Thyroid gland (tissue), 4 donors: ENCODE results near the gene L3MBTL4. TPM values are rescaled to one million over a fixed set of nuclear protein-coding genes. Genes with fewer than 3 reads are reported as not detected.

ENCODE experiments used
- DNase-seq, 2 donors: peaks; one replicate each; pipeline ENCODE4 v3.0.0-alpha.2; 2019
- H3K27ac ChIP-seq, 3 donors: fragments of 200-600 bp; sonication (generic); 1 replicate in 2 of 3; 2 replicates in 1 of 3; pipeline ENCODE4 v1.5.1; 2016 to 2019; ENCODE audit warnings: mild to moderate bottlenecking in 1 of 3, moderate library complexity in 1 of 3
- H3K27me3 ChIP-seq: fragments of 200-600 bp; sonication (generic); one replicate; pipeline ENCODE4 v1.5.1; 2019
- H3K36me3 ChIP-seq, 2 donors: fragments of 200-600 bp; sonication (generic); one replicate each; pipeline ENCODE4 v1.5.1; 2016 to 2019
- H3K4me1 ChIP-seq, 2 donors: fragments of 200-600 bp; sonication (generic); one replicate each; pipeline ENCODE4 v1.5.1; 2017 to 2019
- H3K4me3 ChIP-seq, 3 donors: fragments of 200-600 bp; sonication (generic); replicated peaks in 1 of 3; 1 replicate in 2 of 3; 2 replicates in 1 of 3; pipeline ENCODE4 v1.5.1; 2016; ENCODE audit warnings: mild to moderate bottlenecking in 1 of 3
- H3K9me3 ChIP-seq: fragments of 200-600 bp; sonication (generic); one replicate; pipeline ENCODE4 v1.5.1; 2017
- CTCF ChIP-seq, 6 experiments: fragments of 200-600 bp in 3 of 6; fragments of 450-650 bp in 3 of 6; sonication (generic) in 3 of 6; IDR thresholded peaks; one replicate each; pipeline ENCODE4 v1.5.1; 2016 to 2019; ENCODE audit warnings: antibody characterized with exemption in 6 of 6, mild to moderate bottlenecking in 2 of 6, inconsistent platforms in 1 of 6, moderate library complexity in 1 of 6
- POLR2A ChIP-seq, 2 donors: fragments of 450-650 bp; IDR thresholded peaks; one replicate each; pipeline ENCODE4 v1.6.1; 2017; ENCODE audit warnings: antibody characterized with exemption in 2 of 2, mild to moderate bottlenecking in 2 of 2, moderate library complexity in 1 of 2
- WGBS, 2 donors: methylation state at CpG; one replicate each; pipeline ENCODE4 v1.1.5; 2017; 5-methylcytosine and 5-hydroxymethylcytosine counted together
- intact Hi-C: fragments of 100-400 bp; cut with DNase I; formaldehyde crosslinking; loops from one replicate; pipeline ENCODE4 v1.15.1; 2023
- total RNA-seq, 4 donors: library from RNA; depleted of rRNA; stranded (reverse); fragments of >200 nt; gene quantifications; one replicate each; pipeline ENCODE4 v1.2.3, GENCODE V29; 2016

The L3MBTL4 gene
- total RNA-seq, 4 donors from 2014 or later = 15.2 to 37.1 (median 24.3) TPM

GRCh38 chr18:6174983-6175745 is 239.5 kb downstream of the L3MBTL4 start:
- 92 to 94% methylated on average over 8 of the region's 8 CpGs for WGBS, 2 donors
- intact Hi-C loops = no loop called here
- H3K27ac ChIP-seq = no peak overlapping the region
- H3K27me3 ChIP-seq = no peaks in the 10 kb centered on the region
- H3K36me3 ChIP-seq = no peaks in the 10 kb centered on the region
- no peak for TF ChIP-seq CTCF (IDR thresholded peaks at IDR 0.05)
- no peak for TF ChIP-seq POLR2A (IDR thresholded peaks at IDR 0.05)
- no peak overlapping the region for H3K4me3 ChIP-seq
- H3K9me3 ChIP-seq = no peaks in the 10 kb centered on the region
- H3K4me1 ChIP-seq = no peaks in the 10 kb centered on the region
- no peak for DNase-seq

GRCh38 chr18:6170604-6171003 is 244.1 kb downstream of the L3MBTL4 start:
- Histone ChIP-seq H3K9me3 (no peaks in the 10 kb centered on the region), H3K27me3 (no peaks in the 10 kb centered on the region), H3K36me3 (no peaks in the 10 kb centered on the region), H3K27ac (no peak overlapping the region), H3K4me3 (no peak overlapping the region), H3K4me1 (no peaks in the 10 kb centered on the region)
- WGBS, 2 donors = 96 to 98% methylated on average over 7 of the region's 7 CpGs
- TF ChIP-seq CTCF (IDR thresholded peaks at IDR 0.05) = no peak
- no peak for TF ChIP-seq POLR2A (IDR thresholded peaks at IDR 0.05)
- DNase-seq = no peak
- intact Hi-C loops = no loop called here

GRCh38 chr18:6161549-6161948 is 253.2 kb downstream of the L3MBTL4 start:
- no peak overlapping the region for H3K4me3 ChIP-seq
- WGBS, 2 donors = 92 to 99% methylated on average over 4 of the region's 4 CpGs
- no peaks in the 10 kb centered on the region for H3K4me1 ChIP-seq
- no peaks in the 10 kb centered on the region for H3K9me3 ChIP-seq
- no peaks in the 10 kb centered on the region for H3K36me3 ChIP-seq
- no peaks in the 10 kb centered on the region for H3K27me3 ChIP-seq
- DNase-seq = no peak
- H3K27ac ChIP-seq = no peak overlapping the region
- intact Hi-C loops = no loop called here
- TF ChIP-seq CTCF (IDR thresholded peaks at IDR 0.05) (no peak), POLR2A (IDR thresholded peaks at IDR 0.05) (no peak)

GRCh38 chr18:6159426-6159825 is 255.3 kb downstream of the L3MBTL4 start:
- TF ChIP-seq CTCF (IDR thresholded peaks at IDR 0.05) = no peak
- no peak for TF ChIP-seq POLR2A (IDR thresholded peaks at IDR 0.05)
- intact Hi-C loops = no loop called here
- Histone ChIP-seq H3K27ac (no peak overlapping the region), H3K36me3 (no peaks in the 10 kb centered on the region), H3K9me3 (no peaks in the 10 kb centered on the region), H3K4me3 (no peak overlapping the region), H3K27me3 (no peaks in the 10 kb centered on the region), H3K4me1 (no peaks in the 10 kb centered on the region)
- no peak for DNase-seq
- 96 to 99% methylated on average over 7 of the region's 7 CpGs for WGBS, 2 donors

GRCh38 chr18:6158958-6159357 is 255.8 kb downstream of the L3MBTL4 start:
- intact Hi-C loops = no loop called here
- no peaks in the 10 kb centered on the region for H3K27me3 ChIP-seq
- H3K4me1 ChIP-seq = no peaks in the 10 kb centered on the region
- WGBS, 2 donors = 94 to 100% methylated on average over 3 of the region's 3 CpGs
- TF ChIP-seq CTCF (IDR thresholded peaks at IDR 0.05) = no peak
- no peak for TF ChIP-seq POLR2A (IDR thresholded peaks at IDR 0.05)
- H3K27ac ChIP-seq = no peak overlapping the region
- no peak overlapping the region for H3K4me3 ChIP-seq
- H3K9me3 ChIP-seq = no peaks in the 10 kb centered on the region
- no peaks in the 10 kb centered on the region for H3K36me3 ChIP-seq
- no peak for DNase-seq
